Type B pancreatic cell (in vitro differentiated cells): ENCODE results near the gene FAM181A. TPM values are rescaled to one million over a fixed set of nuclear protein-coding genes. Genes with fewer than 3 reads are reported as not detected.

ENCODE experiments used
- DNase-seq: peaks from one replicate; pipeline ENCODE4 v3.0.0; 2021; ENCODE audit warnings: mixed read lengths; ENCODE audit not compliant: unreplicated experiment; ENCODE audit errors: extremely low spot score
- H3K27ac Mint-ChIP-seq: 2 replicates; pipeline ENCODE4 v1.8.0; 2021; ENCODE audit warnings: mild to moderate bottlenecking, mixed read lengths
- H3K27me3 Mint-ChIP-seq: 2 replicates; pipeline ENCODE4 v1.8.0; 2021; ENCODE audit warnings: mixed read lengths
- H3K36me3 Mint-ChIP-seq: 2 replicates; pipeline ENCODE4 v1.8.0; 2021; ENCODE audit warnings: mixed read lengths
- H3K4me1 Mint-ChIP-seq: one replicate; pipeline ENCODE4 v1.8.0; 2021; ENCODE audit warnings: mixed read lengths; ENCODE audit not compliant: unreplicated experiment
- H3K4me3 Mint-ChIP-seq: 2 replicates; pipeline ENCODE4 v1.8.0; 2021; ENCODE audit warnings: mild to moderate bottlenecking, mixed read lengths
- H3K9me3 Mint-ChIP-seq: 2 replicates; pipeline ENCODE4 v1.8.0; 2021; ENCODE audit warnings: mixed read lengths
- CTCF ChIP-seq: fragments of 200-600 bp; sonication (generic); conservative IDR thresholded peaks from 2 replicates; pipeline ENCODE4 v1.5.0; 2021; ENCODE audit warnings: antibody characterized with exemption, mild to moderate bottlenecking
- total RNA-seq: library from RNA; stranded (reverse); gene quantifications from 2 replicates; pipeline ENCODE4 v1.2.1, GENCODE V29; 2021; ENCODE audit warnings: low replicate concordance

Gene FAM181A
- total RNA-seq, 1 donor from 2014 or later, result 1.2 TPM

- Mint-ChIP-seq H3K4me3 (no peak overlapping the region), H3K9me3 (no peaks in the 10 kb centered on the region), H3K36me3 (no peaks in the 10 kb centered on the region), H3K4me1 (no peaks in the 10 kb centered on the region), H3K27me3 (peaks cover 12% of the 10 kb centered on the region), H3K27ac (no peak overlapping the region)
- peak; percentile 97 for TF ChIP-seq CTCF
- peak; percentile 88 for DNase-seq
Observed at GRCh38 chr14:93892923-93893558, 34.1 kb upstream of the FAM181A start.

- H3K4me3 Mint-ChIP-seq, result no peak overlapping the region
- DNase-seq, result no peak
- H3K4me1 Mint-ChIP-seq, result no peaks in the 10 kb centered on the region
- no peak for TF ChIP-seq CTCF
- peaks cover 7% of the 10 kb centered on the region for H3K27me3 Mint-ChIP-seq
- H3K9me3 Mint-ChIP-seq, result no peaks in the 10 kb centered on the region
- no peak overlapping the region for H3K27ac Mint-ChIP-seq
- H3K36me3 Mint-ChIP-seq, result no peaks in the 10 kb centered on the region
Observed at GRCh38 chr14:93893661-93894261, 33.4 kb upstream of the FAM181A start.

- no peak for DNase-seq
- Mint-ChIP-seq H3K36me3 (no peaks in the 10 kb centered on the region), H3K27ac (no peak overlapping the region), H3K27me3 (peaks cover 7% of the 10 kb centered on the region), H3K4me1 (no peaks in the 10 kb centered on the region), H3K9me3 (no peaks in the 10 kb centered on the region), H3K4me3 (no peak overlapping the region)
- no peak for TF ChIP-seq CTCF
Observed at GRCh38 chr14:93895023-93895604, 32.0 kb upstream of the FAM181A start.

GRCh38 chr14:93897476-93897845 lies 29.7 kb upstream of the FAM181A start:
- no peaks in the 10 kb centered on the region for H3K4me1 Mint-ChIP-seq
- TF ChIP-seq CTCF, result no peak
- no peak for DNase-seq
- H3K9me3 Mint-ChIP-seq, result no peaks in the 10 kb centered on the region
- no peaks in the 10 kb centered on the region for H3K36me3 Mint-ChIP-seq
- H3K4me3 Mint-ChIP-seq, result no peak overlapping the region
- H3K27ac Mint-ChIP-seq, result no peak overlapping the region
- H3K27me3 Mint-ChIP-seq, result peaks cover 4% of the 10 kb centered on the region

GRCh38 chr14:93898081-93898611 lies 29.0 kb upstream of the FAM181A start:
- no peaks in the 10 kb centered on the region for H3K9me3 Mint-ChIP-seq
- no peak overlapping the region for H3K4me3 Mint-ChIP-seq
- H3K27ac Mint-ChIP-seq, result no peak overlapping the region
- no peak for DNase-seq
- H3K27me3 Mint-ChIP-seq, result peaks cover 4% of the 10 kb centered on the region
- H3K4me1 Mint-ChIP-seq, result no peaks in the 10 kb centered on the region
- TF ChIP-seq CTCF, result no peak
- no peaks in the 10 kb centered on the region for H3K36me3 Mint-ChIP-seq
